Measurements from ENCODE around the gene FHIT.
"Not testable (repeated sequence)": the region's sequence is repeated elsewhere in the genome, so short reads cannot be mapped to it uniquely, and the experiment has no call there.

Gene FHIT

DNA sequence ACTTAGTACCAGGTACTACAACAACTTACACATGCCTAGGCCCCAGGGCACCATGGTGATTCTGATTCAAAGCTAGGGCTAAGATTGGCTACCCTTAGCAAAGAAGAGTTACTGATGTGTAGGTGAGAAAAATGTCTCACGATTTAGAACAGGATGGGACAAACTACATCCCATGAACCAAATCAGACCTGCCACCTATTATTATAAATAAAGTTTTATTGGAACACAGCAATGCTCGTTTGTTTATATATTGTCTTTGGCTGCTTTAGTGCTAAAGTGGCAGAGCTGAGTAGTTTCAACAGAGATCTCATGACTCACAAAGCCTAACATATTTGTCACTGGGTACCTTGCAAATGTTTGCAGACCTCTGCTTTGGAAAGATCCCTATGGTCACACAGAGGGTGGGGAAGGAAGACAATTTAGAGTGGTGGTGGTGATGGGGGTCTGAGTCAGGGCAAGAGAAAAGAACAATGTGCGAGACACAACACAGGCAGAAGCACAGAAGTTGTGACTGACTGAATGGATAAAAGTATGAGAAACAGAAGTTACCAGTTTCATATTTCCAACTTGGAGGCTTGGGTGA is 1430.8 kb downstream of the FHIT start:
- DNase-seq (ENCODE audit: low read depth in 1 of 2, low spot score in 1 of 2): no peak

DNA sequence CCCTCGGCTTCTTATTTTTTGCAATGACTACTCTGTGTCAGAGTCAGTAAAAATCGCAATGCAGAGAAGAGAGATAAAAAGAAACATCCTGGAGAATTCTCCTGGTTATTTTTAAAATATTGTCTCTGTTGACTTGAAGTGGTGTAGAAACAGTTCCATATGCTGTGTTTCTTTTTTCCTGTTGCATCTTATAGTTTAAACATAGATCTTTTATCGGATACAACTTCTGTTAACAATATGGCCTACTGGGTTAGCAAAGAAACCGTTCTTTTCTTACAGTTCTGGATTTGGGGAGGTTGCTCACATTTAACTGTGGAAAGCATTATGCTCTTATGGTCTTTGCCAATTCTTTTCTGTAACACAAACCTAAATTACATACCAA is 1432.3 kb downstream of the FHIT start:
- no peak for DNase-seq (ENCODE audit: low read depth in 1 of 2, low spot score in 1 of 2)

DNA sequence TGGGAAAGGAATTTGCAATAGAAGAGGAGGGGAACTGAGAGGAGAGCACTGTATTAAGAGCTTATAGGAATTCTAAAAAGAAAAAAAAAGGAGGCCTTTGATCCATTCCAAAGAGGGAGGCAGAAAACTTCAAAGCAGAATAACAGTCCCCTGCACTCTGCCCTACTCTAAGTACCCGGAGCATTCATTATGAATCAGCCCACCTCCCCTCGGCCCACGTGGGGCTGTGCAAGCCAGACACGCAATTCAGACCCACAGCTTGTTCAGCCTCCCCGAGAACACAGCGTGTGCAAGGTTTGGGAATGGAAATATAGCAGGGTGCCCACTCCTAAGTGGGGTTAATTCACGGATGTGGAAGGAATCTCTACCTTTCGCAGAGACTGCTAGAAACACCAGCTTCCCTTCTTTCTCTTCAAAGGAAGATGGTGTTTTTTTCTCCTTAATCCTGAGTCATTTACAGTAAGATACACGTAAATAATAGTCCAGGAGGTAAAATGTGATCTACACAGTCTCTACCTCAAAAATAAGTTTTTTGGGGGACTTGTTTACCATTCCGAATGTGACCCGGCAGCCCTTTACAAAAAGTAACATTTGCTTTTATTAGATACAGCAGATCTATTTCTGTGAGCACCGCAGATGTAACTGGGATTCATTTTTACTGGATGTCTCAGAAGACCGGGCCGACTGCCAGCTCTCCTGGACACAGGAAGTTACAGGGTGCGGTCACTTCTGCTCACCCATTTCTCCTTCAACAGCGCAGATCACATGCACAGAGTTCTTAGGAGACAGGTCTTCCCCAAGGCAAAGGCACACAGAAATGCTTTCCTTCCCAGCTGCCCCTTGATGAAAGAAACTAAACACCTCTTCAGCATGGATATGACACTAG is 1433.0 kb downstream of the FHIT start:
- no peak for DNase-seq (ENCODE audit: low read depth in 1 of 2, low spot score in 1 of 2)

DNA sequence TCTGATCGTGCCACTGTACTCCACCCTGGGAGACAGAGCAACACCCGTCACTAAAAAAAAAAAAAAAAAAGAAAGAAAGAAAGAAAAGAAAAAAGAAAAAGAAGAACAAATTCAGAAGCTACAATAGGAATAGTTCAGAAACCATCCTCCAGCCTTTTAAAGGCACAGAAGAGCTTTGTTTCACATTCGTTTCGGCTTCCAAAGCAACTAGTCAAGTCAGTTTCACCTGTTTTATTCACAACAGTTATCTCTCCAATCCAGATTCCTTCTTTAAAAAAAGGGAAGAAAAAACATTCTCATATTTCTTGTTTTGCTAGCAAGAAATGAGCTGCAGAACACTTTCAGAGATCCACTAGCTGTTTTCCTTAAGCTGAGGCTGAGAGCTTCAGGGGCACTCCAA is 1433.7 kb downstream of the FHIT start:
- no peak for DNase-seq (ENCODE audit: low read depth in 1 of 2, low spot score in 1 of 2)

DNA sequence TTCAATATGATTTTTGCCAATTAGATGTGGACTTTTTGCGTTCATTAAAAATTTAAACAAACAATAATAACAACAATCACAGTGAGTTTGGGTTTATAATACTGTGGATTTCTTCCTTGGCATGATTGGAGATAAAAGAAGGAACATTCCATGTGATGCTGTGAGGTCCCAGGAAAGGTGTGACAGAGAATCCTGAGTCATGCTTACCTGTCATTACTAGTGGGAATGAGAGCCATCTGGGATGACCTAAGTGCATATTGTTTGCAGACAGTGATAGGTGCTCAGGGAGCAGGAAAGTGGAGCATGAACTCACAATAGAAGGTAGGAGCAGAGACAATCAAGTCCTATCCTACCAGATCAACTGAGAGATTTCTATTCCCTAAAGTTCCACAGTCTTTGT is 1434.9 kb downstream of the FHIT start:
- no peak for DNase-seq (ENCODE audit: low read depth in 1 of 2, low spot score in 1 of 2)

DNA sequence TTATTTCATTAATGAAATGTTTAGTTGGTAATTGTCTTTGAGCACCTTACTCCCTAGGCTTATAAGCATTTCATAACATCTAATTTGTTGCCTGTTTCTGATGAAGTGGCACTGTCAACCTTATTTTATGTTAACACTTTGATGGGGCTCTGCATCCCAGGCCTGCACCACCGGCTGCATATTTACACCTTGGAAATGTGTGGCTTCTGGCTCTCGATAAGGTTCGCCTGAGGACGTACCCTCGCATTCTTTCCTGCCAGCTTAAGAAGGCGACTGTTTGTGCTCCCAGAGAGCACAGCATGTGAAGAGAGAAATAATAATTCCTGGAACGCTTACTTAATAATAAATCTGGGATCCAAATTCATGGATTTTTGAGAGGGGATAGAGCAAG is 1438.1 kb downstream of the FHIT start:
- DNase-seq (ENCODE audit: low read depth in 1 of 2, low spot score in 1 of 2): no peak

DNA sequence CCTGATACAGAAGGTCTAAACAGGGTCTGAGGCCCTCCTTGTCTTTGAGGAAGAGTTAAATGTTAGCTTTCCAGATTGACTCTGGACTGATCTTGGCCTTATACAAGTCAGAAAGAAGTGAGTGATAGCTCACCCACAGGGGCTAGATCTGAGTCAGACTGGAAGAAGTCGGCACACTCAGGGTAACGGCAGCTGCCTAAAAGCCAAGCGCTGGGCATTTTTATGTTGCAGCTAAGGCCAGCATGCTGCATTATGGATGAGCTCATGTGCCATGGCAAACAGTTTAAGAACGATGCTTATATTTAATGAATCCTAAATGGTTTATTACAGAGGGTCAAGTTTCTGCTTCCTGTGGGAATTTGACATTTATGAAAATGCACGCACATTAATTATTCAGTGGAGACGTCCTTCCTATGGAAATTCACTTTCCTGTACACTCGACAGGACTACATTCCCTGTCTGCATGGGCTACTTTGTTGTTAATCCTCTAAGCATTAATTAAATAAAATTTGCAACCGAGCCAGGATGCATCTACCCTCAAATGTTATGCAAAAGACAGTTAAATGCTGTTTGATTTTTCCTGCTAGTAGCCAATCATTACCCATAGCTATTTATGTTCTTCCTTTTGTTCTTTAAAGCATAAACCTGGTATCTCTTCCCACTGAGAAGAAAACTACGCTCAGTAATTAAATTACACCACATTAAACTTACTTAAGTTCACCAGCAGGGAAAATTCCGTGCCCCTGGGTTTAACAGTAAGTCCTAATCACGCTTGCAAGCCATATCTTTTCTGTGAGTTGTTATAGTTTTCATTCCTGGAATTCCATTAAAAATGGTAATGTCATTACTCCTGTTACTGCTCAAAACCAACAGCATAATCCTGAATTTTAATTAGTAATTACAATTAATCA is 1438.8 kb downstream of the FHIT start:
- DNase-seq (ENCODE audit: low read depth in 1 of 2, low spot score in 1 of 2): no peak

DNA sequence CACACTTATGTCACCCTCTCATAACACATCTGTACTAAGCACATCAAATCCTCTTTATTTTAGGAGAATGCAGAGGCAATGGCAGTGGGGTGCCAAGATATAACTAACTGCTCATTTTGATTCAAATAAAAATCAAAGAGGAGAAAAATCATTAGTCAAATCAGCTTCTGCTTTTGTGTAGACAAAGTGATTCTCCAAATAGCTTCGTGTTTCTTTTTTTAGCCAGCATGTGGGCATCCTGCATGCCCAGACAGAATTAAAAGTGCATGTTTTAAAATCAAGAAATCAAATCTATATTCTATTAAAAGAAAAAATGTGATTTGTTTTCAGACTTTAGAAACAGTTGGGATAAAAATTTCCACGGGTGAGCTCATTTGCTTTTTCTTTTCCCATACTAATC is 1440.1 kb downstream of the FHIT start:
- DNase-seq (ENCODE audit: low read depth in 1 of 2, low spot score in 1 of 2): no peak

DNA sequence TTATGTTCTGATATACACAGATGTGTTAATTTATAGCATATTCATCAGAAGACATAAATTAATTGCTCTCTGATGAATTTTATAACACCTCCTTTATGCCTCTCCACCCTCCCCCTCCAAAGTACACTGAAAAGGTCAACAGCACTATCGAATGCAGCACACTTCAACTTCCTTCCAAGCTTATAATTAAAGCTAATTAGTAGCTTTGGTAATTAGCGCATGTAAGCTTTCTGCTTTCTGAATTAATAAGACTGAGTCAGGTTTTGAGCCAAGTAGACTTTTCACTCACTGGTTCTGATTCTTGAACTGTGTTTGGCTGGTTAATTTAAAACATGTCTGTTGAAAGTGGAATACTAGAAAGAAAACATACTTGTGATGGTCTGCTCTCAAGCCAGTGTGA is 1440.6 kb downstream of the FHIT start:
- no peak for DNase-seq (ENCODE audit: low read depth in 1 of 2, low spot score in 1 of 2)

DNA sequence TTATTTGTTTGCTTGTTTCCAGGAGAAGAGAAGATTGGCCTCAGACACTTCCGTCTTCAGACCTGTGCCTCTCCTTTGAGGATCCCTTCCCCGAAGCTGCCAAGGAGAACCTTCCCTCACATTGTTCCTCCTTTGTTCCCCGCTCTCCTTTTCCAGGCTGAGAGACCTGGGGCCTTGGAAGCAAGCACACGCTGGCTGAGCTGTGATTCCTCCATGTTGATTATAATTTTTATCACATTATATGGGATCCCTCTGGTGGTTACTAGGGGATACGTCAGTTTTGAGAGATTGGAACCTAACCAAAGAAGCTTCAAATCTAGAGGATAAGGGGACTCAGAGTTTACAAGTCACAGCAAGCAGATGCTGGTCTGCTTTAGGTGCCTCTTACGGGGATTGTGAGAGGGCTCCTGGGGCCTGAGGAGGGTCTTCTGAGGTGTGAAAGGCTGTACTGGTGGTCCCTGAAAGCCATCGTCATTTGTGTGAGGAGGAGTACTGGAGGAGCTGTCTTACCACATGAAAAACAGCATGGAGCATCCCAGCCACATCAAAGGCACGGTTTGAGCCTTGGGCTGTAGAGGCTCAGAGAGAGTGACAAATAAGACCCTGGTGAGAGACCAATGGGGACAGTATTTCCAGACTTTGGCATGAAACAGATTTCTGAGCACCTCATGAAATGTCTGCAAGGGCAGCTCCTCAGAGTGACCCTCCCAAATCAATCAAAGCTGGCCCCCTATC is 1441.4 kb downstream of the FHIT start:
- no peak for DNase-seq (ENCODE audit: low read depth in 1 of 2, low spot score in 1 of 2)

DNA sequence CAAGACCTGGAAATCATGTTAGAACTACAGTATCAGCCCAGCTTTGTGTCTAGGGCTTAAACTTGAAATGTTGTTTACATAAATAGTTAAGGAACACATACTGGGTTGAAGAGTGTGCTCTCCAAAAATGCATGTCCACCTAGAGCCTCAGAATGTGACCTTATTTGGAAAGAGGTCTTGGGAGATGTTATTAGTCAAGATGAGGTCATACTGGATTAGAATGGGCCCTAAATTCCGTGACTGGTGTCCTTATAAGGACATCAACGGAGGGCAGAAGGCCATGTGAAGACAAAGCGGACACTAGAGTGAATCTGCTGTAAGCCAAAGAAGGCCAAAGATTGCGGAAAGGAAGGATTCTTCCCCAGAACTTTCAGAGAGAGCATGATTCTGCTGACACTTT is 1442.2 kb downstream of the FHIT start:
- DNase-seq (ENCODE audit: low read depth in 1 of 2, low spot score in 1 of 2): no peak

DNA sequence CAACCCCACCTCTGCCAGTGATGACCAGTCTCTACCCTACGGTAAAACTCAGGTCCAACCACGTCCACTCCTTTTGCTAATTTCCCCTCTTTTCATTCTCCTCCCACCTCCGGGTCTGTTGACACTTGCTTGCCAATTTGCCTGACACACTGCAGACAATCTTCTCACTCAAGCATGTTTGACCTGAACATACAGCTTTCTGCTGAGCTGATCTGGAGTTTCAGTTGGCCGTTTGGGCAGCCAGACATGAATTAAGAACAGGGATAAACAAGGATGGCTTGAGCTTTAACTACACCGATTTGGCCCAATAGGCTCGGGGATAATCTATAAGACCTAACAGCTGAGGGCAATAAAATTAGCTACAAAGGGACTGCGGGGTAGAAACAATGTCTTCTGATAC is 1442.8 kb downstream of the FHIT start:
- DNase-seq (ENCODE audit: low read depth in 1 of 2, low spot score in 1 of 2): no peak

DNA sequence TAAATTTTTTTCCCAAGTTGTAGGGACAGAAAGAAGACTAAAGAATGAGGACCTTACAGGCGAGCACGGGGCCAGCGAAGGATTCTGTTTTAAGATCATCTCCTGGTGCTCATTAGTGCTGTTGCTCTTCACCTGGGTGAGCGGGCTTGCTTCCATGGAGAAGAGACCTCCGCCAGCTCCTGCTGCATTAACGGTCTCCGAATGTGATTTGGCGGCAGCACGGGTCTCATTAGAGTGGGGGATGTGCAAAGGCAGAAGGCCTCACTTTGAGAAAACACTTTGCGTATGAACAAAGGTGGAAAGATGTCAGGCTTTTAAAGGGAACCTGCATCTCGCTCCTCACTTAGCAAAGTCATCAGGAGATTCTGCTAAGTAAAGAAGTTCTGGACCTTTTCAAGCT is 1448.0 kb downstream of the FHIT start:
- DNase-seq (ENCODE audit: low read depth in 1 of 2, low spot score in 1 of 2): no peak

DNA sequence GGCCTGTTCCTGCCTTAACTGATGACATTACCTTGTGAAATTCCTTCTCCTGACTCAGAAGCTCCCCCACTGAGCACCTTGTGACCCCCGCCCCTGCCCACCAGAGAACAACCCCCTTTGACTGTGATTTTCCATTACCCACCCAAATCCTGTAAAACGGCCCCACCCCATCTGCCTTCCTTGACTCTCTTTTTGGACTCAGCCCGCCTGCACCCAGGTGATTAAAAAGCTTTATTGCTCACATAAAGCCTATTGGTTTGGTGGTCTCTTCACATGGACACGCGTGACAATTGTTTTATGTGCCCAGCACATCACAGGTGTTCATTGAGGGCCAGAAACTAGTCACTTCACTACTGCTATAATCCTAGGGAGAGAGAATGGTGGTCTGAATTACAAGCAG is 1448.8 kb downstream of the FHIT start:
- DNase-seq (ENCODE audit: low read depth in 1 of 2, low spot score in 1 of 2): not testable (repeated sequence)

DNA sequence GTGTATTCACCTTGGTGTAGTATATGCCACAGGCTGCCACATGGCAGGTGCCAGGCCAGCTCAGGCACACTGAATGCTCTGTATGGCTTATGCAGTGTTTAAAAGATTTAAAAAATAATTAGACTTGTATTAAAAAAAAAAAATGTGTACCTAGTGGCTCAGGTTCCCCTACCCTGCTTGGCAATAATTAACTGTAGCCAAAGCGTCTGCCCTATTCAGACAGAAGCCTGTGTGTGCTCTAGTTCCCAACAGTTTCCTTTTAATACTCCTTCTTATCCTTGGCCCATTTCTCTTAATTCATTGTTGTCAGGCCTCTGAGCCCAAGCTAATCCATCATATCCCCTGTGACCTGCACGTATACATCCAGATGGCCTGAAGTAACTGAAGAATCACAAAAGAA is 1449.2 kb downstream of the FHIT start:
- no peak for DNase-seq (ENCODE audit: low read depth in 1 of 2, low spot score in 1 of 2)

DNA sequence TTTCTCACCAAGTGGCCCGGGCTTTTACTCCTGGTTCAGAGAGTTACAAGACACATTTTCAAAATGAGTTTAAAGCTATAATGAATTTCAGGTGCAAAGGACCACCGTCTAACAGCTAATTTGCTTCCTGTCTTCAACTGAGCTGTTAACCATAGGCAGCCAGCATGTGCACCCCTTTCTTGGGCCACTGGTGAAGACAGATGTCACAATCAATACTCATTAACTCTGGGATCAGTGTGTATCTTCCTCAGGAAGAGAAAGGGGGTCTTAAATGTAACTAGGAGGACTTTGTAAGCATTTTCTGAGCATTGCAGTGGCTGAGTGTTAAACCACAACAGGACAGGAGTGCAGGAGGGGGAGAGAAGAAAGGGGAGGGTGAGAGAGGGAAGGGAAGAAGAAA is 1450.8 kb downstream of the FHIT start:
- no peak for DNase-seq (ENCODE audit: low read depth in 1 of 2, low spot score in 1 of 2)

DNA sequence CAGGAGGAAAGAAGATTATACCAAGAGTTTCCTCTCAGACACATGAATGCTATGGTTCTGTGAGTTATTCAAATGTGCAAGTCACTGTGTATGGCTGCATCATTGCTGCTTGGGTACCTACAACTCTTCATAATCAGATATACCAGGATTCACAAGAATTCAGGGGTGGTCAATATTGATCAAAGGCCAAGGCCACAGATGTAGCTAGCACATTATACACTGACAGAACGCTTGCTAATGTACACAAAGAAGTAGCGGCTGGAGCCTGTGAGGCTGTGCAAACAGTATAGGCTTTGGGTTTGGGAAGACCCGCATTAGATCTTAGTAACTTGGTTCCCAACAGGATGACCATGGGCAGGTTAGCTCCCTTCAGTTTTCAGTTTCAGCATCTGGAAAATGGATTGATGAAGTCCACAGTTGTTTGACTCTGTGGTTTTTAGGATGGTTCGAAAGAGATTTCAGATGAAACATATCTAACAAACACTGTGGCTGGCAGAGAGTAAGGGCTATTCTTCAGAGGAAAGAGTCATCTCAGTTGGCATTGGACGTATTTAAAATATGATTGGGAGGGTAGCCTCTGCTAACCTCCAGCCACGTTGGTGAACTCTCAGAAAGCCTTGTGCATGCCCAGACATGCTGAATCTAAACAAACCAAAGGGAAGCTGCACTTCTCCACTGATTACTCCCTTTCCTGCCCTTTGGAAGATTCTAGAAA is 1452.7 kb downstream of the FHIT start:
- no peak for DNase-seq (ENCODE audit: low read depth in 1 of 2, low spot score in 1 of 2)

DNA sequence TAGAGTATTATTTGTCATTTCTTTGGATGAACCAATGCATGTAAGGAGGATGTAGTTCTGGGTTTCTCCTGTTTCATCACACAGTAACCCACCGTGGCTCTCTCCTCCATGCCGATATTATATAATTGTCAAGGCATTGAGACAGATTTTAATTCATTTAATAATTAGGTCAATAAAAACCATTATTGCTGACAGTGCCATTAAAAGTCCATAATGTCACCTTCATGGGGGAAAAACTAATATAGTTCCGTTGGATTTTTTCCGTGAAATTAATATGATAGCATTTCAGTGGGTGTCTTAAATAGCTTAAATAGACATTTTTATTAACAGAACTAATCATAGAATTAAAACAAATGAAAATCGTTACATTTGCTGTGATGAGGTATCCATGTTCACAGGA is 1453.7 kb downstream of the FHIT start:
- DNase-seq (ENCODE audit: low read depth in 1 of 2, low spot score in 1 of 2): no peak

DNA sequence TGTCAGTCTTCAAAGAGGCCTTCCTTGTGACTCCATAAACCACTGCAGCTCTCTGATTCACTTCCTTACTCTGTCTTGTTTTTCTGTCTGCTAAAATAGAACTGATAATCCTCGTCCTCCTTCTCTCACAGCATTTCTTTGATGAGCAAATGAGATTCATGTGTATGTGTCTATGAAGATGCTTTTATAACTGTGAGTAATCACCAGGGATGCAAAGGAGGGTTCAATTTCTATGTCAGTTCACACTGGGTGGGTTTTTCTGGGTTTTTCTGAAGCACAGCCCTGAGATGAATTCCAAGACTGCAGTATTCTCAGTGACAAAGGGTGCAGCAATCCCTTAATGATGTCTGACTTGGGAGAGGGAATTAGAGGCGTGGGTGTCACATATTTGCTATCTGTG is 1454.8 kb downstream of the FHIT start:
- no peak for DNase-seq (ENCODE audit: low read depth in 1 of 2, low spot score in 1 of 2)

DNA sequence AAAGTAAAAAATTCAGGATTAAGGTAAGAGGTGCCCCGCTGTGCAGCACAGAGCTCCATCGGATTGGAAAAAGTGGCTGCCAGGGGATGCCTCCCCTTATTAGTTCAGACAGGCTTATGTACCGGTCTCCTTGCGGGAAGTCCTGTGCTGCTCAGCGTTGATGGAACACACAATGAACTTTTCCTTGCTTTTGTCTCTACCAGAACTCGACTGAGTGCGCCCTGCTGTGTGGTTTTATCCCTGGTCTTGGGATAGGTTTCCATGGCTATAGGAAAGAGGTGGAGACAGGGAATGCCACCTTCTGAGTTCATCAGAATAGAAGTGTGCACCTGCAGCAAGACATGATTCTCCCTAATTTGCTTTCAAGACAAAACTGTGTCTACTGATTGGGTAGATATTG is 1455.5 kb downstream of the FHIT start:
- DNase-seq (ENCODE audit: low read depth in 1 of 2, low spot score in 1 of 2): no peak

DNA sequence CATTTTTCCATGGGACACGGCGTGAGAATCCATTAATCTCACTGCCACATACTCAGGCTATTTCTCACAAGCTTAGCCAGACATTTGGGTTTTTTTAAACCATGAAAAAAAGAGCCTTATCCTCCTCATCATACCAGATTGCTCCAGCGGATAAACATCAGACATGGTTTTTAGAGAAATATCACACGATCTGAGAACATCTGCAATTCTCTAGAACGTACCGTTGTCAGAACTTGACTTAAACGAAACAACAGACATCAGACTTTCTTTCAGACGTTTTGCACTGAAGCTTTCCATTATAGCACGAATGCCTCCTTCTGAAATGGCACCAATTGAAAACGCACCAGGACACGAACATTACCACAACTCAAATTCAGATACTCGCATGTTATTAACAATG is 1457.3 kb downstream of the FHIT start:
- DNase-seq (ENCODE audit: low read depth in 1 of 2, low spot score in 1 of 2): no peak

Data from stimulated activated CD4-positive, alpha-beta T cell treated with anti-CD3 and anti-CD28 coated beads, Interleukin-15, amount 100 ng/mL, for 1 hour (primary cell).